ENCODE data around the gene HDLBP. TPM values are rescaled to one million over a fixed set of nuclear protein-coding genes. Genes with fewer than 3 reads are reported as not detected.
"Not testable (repeated sequence)": the region's sequence is repeated elsewhere in the genome, so short reads cannot be mapped to it uniquely, and the experiment has no call there.

Gene HDLBP
- total RNA-seq, 5 donors from 2014 or later (not counting 1 experiment from before 2014, with no cell fraction given), result 130 to 184 (median 148) TPM

DNA sequence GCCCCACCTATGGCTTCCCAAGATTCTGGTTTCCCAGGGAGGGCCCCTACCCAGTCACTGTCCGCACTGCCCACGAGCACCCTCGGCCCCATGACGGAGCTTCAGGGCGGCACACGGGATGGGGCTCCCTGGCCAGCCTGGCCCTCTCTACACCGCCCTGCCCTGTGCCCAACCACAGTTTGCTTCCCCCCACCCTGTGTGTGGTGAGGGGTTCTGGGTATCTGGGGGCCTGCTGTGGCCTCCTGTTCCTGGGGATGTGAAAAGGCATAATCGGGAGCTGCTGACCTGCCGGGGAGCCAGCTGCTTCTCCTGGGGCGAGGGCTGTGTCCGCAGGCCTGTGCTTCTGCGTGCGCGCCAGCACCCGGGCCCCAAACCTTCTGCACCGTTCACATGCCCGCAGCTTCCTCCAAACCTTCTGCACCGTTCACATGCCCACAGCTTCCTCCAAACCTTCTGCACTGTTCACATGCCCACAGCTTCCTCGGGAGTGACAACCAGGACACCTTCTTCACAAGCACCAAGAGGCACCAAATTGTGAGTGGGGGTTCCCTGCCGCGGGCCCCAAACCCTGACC lies 114.6 kb downstream of the HDLBP start:
- DNase-seq (no peak), ATAC-seq (replicated peaks in 1 of 4) (no peak)
- no peaks in the 10 kb centered on the region for H3K4me1 Mint-ChIP-seq
- CTCF ChIA-PET, result no interaction called here
- H3K4me3 Mint-ChIP-seq, result no peak overlapping the region
- no peaks in the 10 kb centered on the region for H3K27me3 Mint-ChIP-seq
- POLR2A ChIA-PET, result no interaction called here
- H3K9me3 ChIP-seq, result no peaks in the 10 kb centered on the region
- H3K36me3 Mint-ChIP-seq, result no peaks in the 10 kb centered on the region
- H3K36me3 ChIP-seq (ENCODE audit: control insufficient read depth in 2 of 2, extremely low read depth in 1 of 2, insufficient read depth in 1 of 2, low read length in 1 of 2), result no peaks in the 10 kb centered on the region
- WGBS (ENCODE audit: insufficient coverage), result 49% methylated on average over 12 of the region's 21 CpGs
- no peaks in the 10 kb centered on the region for H3K9me3 Mint-ChIP-seq
- no peak overlapping the region for H3K27ac ChIP-seq (ENCODE audit: low read length)
- peaks cover 0 to 4% of the 10 kb centered on the region in 2 experiments for H3K27me3 ChIP-seq (replicated peaks in 1 of 2; ENCODE audit: control insufficient read depth in 2 of 2, extremely low read depth in 1 of 2, insufficient read depth in 2 of 2, low read length in 1 of 2)
- H3K27ac Mint-ChIP-seq, result no peak overlapping the region
- no peaks in the 10 kb centered on the region for H3K4me1 ChIP-seq (ENCODE audit: control insufficient read depth in 1 of 2, extremely low read depth in 1 of 2, insufficient read depth in 2 of 2, low read length in 2 of 2)
- H3K4me3 ChIP-seq (ENCODE audit: control insufficient read depth in 1 of 2, extremely low read depth in 1 of 2, low read length in 1 of 2), result no peak overlapping the region

DNA sequence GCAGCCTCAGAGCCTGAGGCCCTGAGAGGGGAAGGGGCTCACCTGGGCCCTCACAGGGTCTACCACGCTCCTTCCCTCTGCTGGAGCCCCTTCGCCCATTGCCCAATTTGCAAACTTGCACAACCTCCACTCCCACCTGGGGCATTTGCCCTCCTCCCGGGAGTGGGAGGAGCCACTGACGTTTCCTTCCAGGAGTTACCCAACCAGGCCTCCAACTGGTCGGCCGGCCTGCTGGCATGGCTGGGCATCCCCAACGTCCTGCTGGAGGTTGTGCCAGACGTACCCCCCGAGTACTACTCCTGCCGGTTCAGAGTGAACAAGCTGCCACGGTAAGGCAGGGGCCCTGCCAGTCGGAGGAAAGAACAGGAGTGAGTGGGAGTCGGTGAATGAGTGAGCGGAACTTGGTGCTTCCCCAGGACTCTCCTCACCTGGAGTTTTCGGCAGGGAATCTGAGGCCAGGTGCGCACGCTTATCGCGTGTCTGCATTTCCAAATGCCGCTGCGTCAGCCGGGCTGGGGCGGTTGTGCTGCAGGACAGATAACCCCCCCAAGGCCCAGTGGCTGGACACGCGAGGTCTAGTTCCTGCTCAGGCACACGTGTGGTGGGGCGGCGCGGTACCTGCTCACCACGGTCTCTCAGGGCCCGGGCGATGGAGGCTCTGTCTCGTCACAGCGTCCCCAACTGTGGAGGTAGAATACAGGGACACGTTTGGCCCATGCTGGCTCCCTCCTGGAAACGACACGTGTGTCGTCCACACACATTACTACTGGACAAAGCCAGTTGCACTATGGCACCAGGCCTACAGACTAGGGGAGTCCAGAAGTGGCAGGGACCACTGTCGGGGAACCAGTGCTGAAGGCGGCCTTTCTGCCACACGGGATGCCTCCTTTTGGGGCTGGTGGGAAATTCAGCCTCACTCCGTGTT lies 115.3 kb downstream of the HDLBP start:
- CTCF ChIA-PET, result no interaction called here
- no peaks in the 10 kb centered on the region for H3K9me3 Mint-ChIP-seq
- no peak overlapping the region for H3K4me3 ChIP-seq (ENCODE audit: control insufficient read depth in 1 of 2, extremely low read depth in 1 of 2, low read length in 1 of 2)
- no peaks in the 10 kb centered on the region for H3K36me3 ChIP-seq (ENCODE audit: control insufficient read depth in 2 of 2, extremely low read depth in 1 of 2, insufficient read depth in 1 of 2, low read length in 1 of 2)
- H3K4me1 Mint-ChIP-seq, result no peaks in the 10 kb centered on the region
- POLR2A ChIA-PET, result no interaction called here
- H3K27me3 Mint-ChIP-seq, result no peaks in the 10 kb centered on the region
- no peaks in the 10 kb centered on the region for H3K36me3 Mint-ChIP-seq
- DNase-seq (no peak), ATAC-seq (replicated peaks in 1 of 4) (no peak)
- H3K4me3 Mint-ChIP-seq, result no peak overlapping the region
- H3K27me3 ChIP-seq (replicated peaks in 1 of 2; ENCODE audit: control insufficient read depth in 2 of 2, extremely low read depth in 1 of 2, insufficient read depth in 2 of 2, low read length in 1 of 2), result peaks cover 0 to 4% of the 10 kb centered on the region in 2 experiments
- H3K9me3 ChIP-seq, result no peaks in the 10 kb centered on the region
- WGBS (ENCODE audit: insufficient coverage), result 92% methylated on average over 41 of the region's 42 CpGs
- no peaks in the 10 kb centered on the region for H3K4me1 ChIP-seq (ENCODE audit: control insufficient read depth in 1 of 2, extremely low read depth in 1 of 2, insufficient read depth in 2 of 2, low read length in 2 of 2)
- H3K27ac Mint-ChIP-seq, result no peak overlapping the region
- no peak overlapping the region for H3K27ac ChIP-seq (ENCODE audit: low read length)

DNA sequence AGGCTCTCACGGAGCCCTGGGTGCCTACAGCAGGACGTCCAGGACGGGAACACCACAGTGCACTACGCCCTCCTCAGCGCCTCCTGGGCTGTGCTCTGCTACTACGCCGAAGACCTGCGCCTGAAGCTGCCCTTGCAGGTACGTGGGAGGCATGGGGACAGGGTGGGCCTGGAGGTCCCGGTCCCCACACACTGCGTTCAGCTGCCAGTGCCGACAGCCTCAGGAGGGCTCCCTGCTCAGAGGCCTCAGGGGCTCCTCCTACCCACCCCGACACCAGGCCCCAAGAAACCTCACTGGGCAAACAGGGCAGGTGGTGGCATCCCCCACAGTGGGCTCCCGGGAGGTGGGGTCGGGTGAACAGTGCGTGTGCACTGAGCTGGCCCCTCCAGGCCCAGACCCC lies 116.2 kb downstream of the HDLBP start:
- no peak overlapping the region for H3K27ac Mint-ChIP-seq
- DNase-seq, result no peak
- ATAC-seq (replicated peaks in 1 of 4), result no peak
- no peaks in the 10 kb centered on the region for H3K9me3 Mint-ChIP-seq
- ChIA-PET POLR2A (no interaction called here), CTCF (no interaction called here)
- Histone ChIP-seq H3K36me3 (ENCODE audit: control insufficient read depth in 2 of 2, extremely low read depth in 1 of 2, insufficient read depth in 1 of 2, low read length in 1 of 2) (no peaks in the 10 kb centered on the region), H3K4me1 (ENCODE audit: control insufficient read depth in 1 of 2, extremely low read depth in 1 of 2, insufficient read depth in 2 of 2, low read length in 2 of 2) (no peaks in the 10 kb centered on the region), H3K27ac (ENCODE audit: low read length) (no peak overlapping the region), H3K4me3 (ENCODE audit: control insufficient read depth in 1 of 2, extremely low read depth in 1 of 2, low read length in 1 of 2) (no peak overlapping the region), H3K9me3 (no peaks in the 10 kb centered on the region), H3K27me3 (replicated peaks in 1 of 2; ENCODE audit: control insufficient read depth in 2 of 2, extremely low read depth in 1 of 2, insufficient read depth in 2 of 2, low read length in 1 of 2) (no peaks in the 10 kb centered on the region)
- H3K4me1 Mint-ChIP-seq, result no peaks in the 10 kb centered on the region
- H3K36me3 Mint-ChIP-seq, result no peaks in the 10 kb centered on the region
- H3K4me3 Mint-ChIP-seq, result no peak overlapping the region
- H3K27me3 Mint-ChIP-seq, result no peaks in the 10 kb centered on the region
- 84% methylated on average over 14 of the region's 16 CpGs for WGBS (ENCODE audit: insufficient coverage)

DNA sequence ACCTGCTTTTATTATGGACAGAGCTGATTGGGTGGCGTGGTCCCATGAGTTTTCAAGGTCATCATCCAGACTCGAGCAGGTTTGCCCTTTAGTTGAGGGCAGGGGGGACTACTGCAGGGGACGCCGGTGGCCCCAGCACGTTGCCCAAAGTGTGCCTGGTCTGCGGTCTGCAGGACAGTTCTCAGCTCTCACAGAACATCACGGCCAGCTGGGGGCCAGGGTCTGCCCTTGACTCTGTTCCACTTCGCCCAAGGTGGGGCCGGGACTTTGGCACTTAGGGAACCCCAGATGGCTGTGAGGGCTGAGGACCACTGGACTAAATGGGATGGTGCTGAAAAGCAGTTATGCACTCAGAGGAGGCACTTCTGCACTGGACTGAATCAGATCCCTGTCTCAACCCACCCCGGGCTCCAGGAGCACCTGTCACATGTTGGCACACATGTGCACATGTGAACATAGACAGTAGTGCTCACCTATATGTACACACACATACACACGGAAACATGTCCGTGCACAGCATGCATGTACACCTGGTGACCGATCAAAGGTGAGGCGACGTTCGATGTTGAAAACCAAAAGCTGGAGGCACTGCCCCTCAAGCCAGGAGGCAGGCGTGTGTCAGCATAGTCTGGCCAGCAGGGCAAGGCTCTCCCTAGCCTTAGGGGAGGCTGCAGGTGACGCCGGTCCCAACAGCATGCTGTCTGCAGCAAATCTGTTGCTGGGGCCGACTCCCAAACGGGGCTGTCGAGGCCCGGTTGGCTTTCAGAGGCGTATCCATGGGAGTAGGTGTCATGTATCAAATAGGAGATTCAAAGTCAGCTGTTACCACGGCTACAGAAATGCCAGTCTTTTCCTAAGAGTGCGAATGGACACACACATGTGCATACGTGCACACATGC lies 116.8 kb downstream of the HDLBP start:
- H3K4me1 ChIP-seq (ENCODE audit: control insufficient read depth in 1 of 2, extremely low read depth in 1 of 2, insufficient read depth in 2 of 2, low read length in 2 of 2), result no peaks in the 10 kb centered on the region
- CTCF ChIA-PET, result no interaction called here
- DNase-seq, result no peak
- no peaks in the 10 kb centered on the region for H3K4me1 Mint-ChIP-seq
- H3K9me3 ChIP-seq, result no peaks in the 10 kb centered on the region
- H3K27me3 Mint-ChIP-seq, result no peaks in the 10 kb centered on the region
- H3K4me3 ChIP-seq (ENCODE audit: control insufficient read depth in 1 of 2, extremely low read depth in 1 of 2, low read length in 1 of 2), result no peak overlapping the region
- no peaks in the 10 kb centered on the region for H3K36me3 ChIP-seq (ENCODE audit: control insufficient read depth in 2 of 2, extremely low read depth in 1 of 2, insufficient read depth in 1 of 2, low read length in 1 of 2)
- WGBS (ENCODE audit: insufficient coverage), result 83% methylated on average over 25 of the region's 27 CpGs
- H3K9me3 Mint-ChIP-seq, result no peaks in the 10 kb centered on the region
- no peak overlapping the region for H3K27ac Mint-ChIP-seq
- POLR2A ChIA-PET, result no interaction called here
- no peak overlapping the region for H3K4me3 Mint-ChIP-seq
- H3K27ac ChIP-seq (ENCODE audit: low read length), result no peak overlapping the region
- H3K36me3 Mint-ChIP-seq, result no peaks in the 10 kb centered on the region
- H3K27me3 ChIP-seq (replicated peaks in 1 of 2; ENCODE audit: control insufficient read depth in 2 of 2, extremely low read depth in 1 of 2, insufficient read depth in 2 of 2, low read length in 1 of 2), result no peaks in the 10 kb centered on the region
- ATAC-seq (replicated peaks in 1 of 4), result no peak

DNA sequence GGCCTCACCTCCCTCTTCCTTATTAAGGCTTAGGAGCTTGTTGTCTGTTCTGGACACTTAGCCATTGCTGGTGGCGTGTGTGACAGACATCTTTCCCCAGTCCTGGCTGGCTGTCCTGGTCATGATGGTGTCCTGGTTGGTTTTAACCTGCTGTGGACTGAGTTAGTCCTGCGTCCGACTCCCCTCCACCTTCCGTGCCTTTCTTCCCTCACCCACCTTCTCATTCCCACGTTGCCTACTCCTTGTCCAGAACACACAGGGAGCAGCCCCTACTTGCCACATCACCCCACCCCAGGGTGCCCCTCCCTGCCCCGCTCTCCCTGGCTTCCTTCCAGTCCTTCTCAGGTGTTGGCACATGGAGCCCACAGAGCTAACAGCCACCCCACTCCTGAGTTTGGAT lies 117.5 kb downstream of the HDLBP start:
- Histone ChIP-seq H3K4me3 (ENCODE audit: control insufficient read depth in 1 of 2, extremely low read depth in 1 of 2, low read length in 1 of 2) (no peak overlapping the region), H3K4me1 (ENCODE audit: control insufficient read depth in 1 of 2, extremely low read depth in 1 of 2, insufficient read depth in 2 of 2, low read length in 2 of 2) (no peaks in the 10 kb centered on the region), H3K9me3 (no peaks in the 10 kb centered on the region), H3K27me3 (replicated peaks in 1 of 2; ENCODE audit: control insufficient read depth in 2 of 2, extremely low read depth in 1 of 2, insufficient read depth in 2 of 2, low read length in 1 of 2) (no peaks in the 10 kb centered on the region), H3K36me3 (ENCODE audit: control insufficient read depth in 2 of 2, extremely low read depth in 1 of 2, insufficient read depth in 1 of 2, low read length in 1 of 2) (no peaks in the 10 kb centered on the region), H3K27ac (ENCODE audit: low read length) (no peak overlapping the region)
- H3K4me3 Mint-ChIP-seq, result no peak overlapping the region
- H3K4me1 Mint-ChIP-seq, result no peaks in the 10 kb centered on the region
- H3K27me3 Mint-ChIP-seq, result no peaks in the 10 kb centered on the region
- H3K27ac Mint-ChIP-seq, result no peak overlapping the region
- ATAC-seq (replicated peaks in 1 of 4), result no peak
- WGBS (ENCODE audit: insufficient coverage), result 40% methylated on average over 1 of the region's 6 CpGs
- POLR2A ChIA-PET, result interaction anchor here in 1 of 2 donors (0.7 kb wide), 1 partner anchor 561 kb away, joined by 7 read pairs; no protein-coding TSS in a partner anchor
- CTCF ChIA-PET, result no interaction called here
- no peak for DNase-seq
- no peaks in the 10 kb centered on the region for H3K36me3 Mint-ChIP-seq
- no peaks in the 10 kb centered on the region for H3K9me3 Mint-ChIP-seq

DNA sequence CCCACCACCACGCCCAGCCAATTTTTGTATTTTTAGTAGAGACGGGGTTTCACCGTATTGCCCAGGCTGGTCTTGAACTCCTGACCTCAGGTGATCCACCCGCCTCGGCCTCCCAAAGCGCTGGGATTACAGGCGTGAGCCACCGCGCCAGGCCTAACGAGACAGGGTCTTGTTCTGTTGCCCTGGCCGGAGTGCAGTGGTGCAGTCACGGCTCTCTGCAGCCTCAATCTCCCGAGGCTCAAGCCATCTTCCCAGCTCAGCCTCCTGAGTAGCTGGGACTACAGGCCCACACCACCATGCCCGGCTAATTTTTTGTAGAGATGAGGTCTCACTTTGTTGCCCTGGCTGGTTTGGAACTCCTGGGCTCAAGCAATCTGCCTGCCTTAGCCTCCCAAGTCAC lies 118.2 kb downstream of the HDLBP start:
- WGBS (ENCODE audit: insufficient coverage), result 95% methylated on average over 13 of the region's 14 CpGs
- ATAC-seq (replicated peaks in 1 of 4); H3K27ac ChIP-seq (ENCODE audit: low read length); H3K27me3 ChIP-seq (replicated peaks in 1 of 2; ENCODE audit: control insufficient read depth in 2 of 2, extremely low read depth in 1 of 2, insufficient read depth in 2 of 2, low read length in 1 of 2); H3K4me1 ChIP-seq (ENCODE audit: control insufficient read depth in 1 of 2, extremely low read depth in 1 of 2, insufficient read depth in 2 of 2, low read length in 2 of 2); H3K9me3 Mint-ChIP-seq; H3K27ac Mint-ChIP-seq; H3K4me3 ChIP-seq (ENCODE audit: control insufficient read depth in 1 of 2, extremely low read depth in 1 of 2, low read length in 1 of 2); H3K4me3 Mint-ChIP-seq; H3K27me3 Mint-ChIP-seq; H3K36me3 ChIP-seq (ENCODE audit: control insufficient read depth in 2 of 2, extremely low read depth in 1 of 2, insufficient read depth in 1 of 2, low read length in 1 of 2); H3K9me3 ChIP-seq; DNase-seq; CTCF ChIA-PET; H3K36me3 Mint-ChIP-seq; H3K4me1 Mint-ChIP-seq: not testable (repeated sequence)
- POLR2A ChIA-PET, result interaction anchor here in 1 of 2 donors (0.7 kb wide), 1 partner anchor 560 kb away, joined by 7 read pairs; no protein-coding TSS in a partner anchor
